B cell (primary cell): ENCODE measurements around the gene MZT2A.
"Not testable (repeated sequence)": the region's sequence is repeated elsewhere in the genome, so short reads cannot be mapped to it uniquely, and the experiment has no call there.

Experiments used
- CTCF ChIP-seq: fragments of 200-600 bp; IDR thresholded peaks from one replicate; pipeline ENCODE4 v1.8.0; 2022; ENCODE audit warnings: antibody characterized with exemption, mild to moderate bottlenecking
- EZH2 ChIP-seq: IDR thresholded peaks from 2 replicates; pipeline ENCODE4 v1.6.1; 2012; ENCODE audit warnings: borderline replicate concordance, low read depth, mild to moderate bottlenecking, moderate library complexity, low read length; ENCODE audit not compliant: insufficient read depth, poor library complexity, severe bottlenecking

GRCh38 chr2:131527131-131528001 is 35.2 kb upstream of the MZT2A start, which contains the start of gene CCDC74A:
- TF ChIP-seq CTCF, EZH2: not testable (repeated sequence)
